ENCODE data around the gene IGSF9.
"Not testable (repeated sequence)": the region's sequence is repeated elsewhere in the genome, so short reads cannot be mapped to it uniquely, and the experiment has no call there.

Gene IGSF9

GRCh38 chr1:159917533-159918351 lies 27.7 kb downstream of the IGSF9 start:
- DNase-seq: no peak

DNA sequence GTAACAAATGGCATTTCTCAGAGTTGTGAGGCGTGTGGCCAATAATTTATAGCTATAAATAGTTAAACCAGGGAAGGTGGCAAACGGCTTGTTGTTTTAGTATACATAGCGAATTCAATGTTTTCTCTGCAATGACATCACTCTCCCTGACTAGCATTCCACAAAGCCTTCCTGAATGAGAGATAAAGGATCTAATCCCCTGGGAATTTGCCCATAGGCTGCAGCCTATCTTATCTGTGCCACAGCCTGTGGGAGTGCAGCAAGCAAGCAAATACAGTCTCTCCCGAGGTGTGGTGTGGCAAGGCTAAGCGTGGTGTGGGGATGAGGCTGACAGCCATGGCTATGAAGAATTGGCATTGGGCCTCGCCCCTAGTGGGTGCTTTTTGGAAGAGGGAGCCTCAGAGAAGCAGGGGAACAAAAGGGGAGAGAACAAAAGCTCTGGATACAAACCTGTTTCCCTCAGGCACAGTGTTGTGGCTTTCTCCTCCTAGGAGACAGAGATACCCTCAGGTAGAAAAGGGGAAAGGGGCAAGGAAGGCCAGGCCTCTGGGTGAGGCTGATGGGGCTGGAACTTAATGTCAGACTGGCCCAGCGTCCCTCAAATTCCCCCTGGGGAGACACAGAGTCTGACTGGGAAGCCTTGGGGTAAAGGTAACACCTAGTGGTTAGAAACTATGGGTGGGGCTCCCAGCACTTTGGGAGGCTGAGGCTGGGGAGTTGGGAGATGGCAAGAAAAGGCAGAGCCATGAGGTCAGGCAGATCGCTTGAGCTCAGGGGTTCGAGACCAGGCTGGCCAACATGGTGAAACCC lies 29.0 kb downstream of the IGSF9 start:
- no peak for DNase-seq

DNA sequence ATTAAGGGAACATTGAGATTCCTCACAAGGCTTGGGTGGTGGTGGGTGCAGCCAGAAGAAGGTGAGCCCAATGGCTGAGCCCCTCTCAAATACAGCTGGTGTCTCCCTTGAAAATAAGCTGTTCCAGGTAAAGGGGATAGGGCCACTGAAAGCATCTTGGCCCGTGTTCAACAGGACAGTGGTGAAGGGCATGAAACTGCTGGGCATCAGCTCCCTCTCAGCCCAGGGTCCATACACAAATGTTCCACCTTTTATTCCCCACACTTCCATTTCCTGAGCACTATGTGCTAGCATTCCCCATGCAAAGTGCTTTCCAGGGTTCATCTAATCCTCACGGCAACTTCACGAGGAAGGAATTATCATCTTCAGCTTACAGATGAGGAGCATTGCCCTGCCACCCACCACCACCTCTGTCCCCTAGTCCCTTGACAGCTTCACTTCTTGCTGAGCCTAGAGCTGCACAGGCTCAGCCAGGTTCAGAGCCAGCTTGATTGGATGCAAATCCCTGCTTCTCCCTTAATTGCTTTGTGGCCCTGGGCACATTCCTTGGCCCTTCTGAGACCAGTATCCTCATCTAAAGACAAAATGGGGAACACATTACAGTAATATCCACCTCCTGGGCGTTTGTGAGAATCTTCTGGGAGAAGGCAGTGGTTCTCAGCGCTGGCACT lies 29.7 kb downstream of the IGSF9 start:
- no peak for DNase-seq

- DNase-seq: no peak
These were observed 31.0 kb downstream of the IGSF9 start for GRCh38 chr1:159914252-159915018.

GRCh38 chr1:159913451-159914192 lies 31.8 kb downstream of the IGSF9 start:
- DNase-seq: no peak

- DNase-seq: no peak
These were observed 33.9 kb downstream of the IGSF9 start for GRCh38 chr1:159911326-159912070.

- no peak for DNase-seq
These were observed 37.1 kb downstream of the IGSF9 start for GRCh38 chr1:159908031-159908940.

- no peak for DNase-seq
These were observed 38.5 kb downstream of the IGSF9 start for GRCh38 chr1:159906960-159907359.

GRCh38 chr1:159904036-159904435 lies 41.4 kb downstream of the IGSF9 start:
- not testable (repeated sequence) for DNase-seq

- no peak for DNase-seq
These were observed 42.9 kb downstream of the IGSF9 start for GRCh38 chr1:159902541-159902940.

DNA sequence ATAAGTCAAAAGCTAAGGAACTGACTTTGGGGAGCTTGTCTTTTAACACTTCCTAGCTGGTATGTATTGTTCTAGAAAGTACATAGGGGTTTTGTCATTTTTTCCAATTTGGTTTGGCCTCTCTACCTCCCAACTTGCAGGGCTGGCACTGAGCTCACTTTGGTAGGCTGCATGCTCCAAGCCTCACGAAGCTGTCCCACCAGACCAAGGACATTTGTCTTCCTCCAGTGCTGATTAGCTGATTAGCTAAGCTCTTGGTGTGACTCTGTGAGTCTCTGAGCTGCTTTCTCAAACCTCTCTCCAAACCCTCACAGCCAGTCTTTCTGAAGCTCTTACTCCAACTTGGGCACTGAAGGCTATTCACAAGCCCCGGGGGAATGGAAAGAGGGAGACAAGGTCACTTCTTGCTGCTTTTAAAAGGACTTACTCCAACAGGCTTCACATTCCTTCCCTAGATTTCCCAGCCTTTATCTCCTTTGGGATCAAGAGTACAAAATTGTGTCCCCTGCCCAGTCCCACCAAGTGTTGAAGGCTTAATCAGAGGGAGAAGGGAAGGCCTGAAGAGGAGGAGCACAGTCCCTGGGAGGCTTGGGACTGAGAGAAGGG lies 44.6 kb downstream of the IGSF9 start:
- no peak for DNase-seq

- no peak for DNase-seq
These were observed 45.2 kb downstream of the IGSF9 start, which contains the start of gene CFAP45 for GRCh38 chr1:159900086-159900680. TSS of gene CFAP45 (minus strand) at chr1:159900165. CDS start at chr1:159900098, 67 bp downstream.

GRCh38 chr1:159899634-159900033 lies 45.8 kb downstream of the IGSF9 start:
- not testable (repeated sequence) for DNase-seq

DNA sequence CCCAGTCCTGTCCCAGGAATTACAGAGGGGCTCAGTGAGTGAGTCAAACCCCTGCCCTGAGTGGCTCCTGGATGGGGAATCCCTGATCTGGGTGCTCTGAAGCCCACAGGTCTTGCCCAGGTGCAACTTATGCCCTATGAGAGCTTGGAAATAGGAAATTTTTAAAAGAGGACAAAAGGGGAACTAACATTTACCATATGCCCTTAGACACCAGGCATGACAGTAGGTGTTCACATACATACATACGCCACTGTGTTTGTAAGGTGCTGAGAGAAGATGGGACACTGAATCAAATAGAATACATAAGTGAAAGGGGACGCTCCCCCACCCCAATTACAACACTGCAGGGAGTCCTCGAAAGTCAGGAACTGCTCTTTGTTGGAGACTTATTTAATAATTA lies 46.9 kb downstream of the IGSF9 start:
- DNase-seq: no peak

DNA sequence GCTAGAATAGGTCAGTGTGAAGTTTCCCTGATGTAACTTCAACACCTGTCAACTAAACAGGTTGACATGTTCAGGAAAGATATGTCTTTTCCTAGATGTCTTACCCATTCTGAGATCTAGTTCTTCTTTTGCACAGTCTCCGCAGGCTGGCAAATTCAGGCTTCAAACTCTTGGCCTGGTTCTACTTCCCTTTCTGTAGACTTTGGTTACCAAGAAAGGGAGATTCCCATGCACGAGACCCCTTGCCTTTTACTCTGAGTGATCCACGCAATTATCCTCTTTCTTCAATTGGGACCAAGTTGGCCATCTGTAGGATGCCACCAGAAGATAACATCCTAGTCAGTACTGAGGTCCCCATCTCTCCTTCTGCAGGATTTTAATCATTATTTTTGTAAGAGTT lies 47.5 kb downstream of the IGSF9 start:
- DNase-seq: no peak

DNA sequence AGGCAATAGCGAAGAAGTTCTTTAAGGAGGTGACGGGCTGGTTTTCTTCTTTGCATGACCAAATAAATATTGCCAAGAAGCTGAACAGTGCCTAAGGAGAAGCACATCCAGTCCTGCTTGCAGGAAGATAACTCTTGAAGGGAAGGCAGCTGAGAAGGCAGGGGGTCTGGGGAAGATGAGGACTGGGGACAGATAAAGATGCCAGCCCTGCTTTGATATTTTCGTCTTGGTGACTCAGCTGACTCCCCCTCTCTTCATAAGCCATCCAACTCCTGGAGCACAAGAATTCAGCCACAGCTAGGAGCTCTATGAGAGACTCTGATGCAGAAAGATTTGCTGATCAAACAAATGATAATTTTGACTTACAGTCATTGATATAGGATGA lies 48.9 kb downstream of the IGSF9 start:
- DNase-seq: no peak

GRCh38 chr1:159895836-159896545 lies 49.4 kb downstream of the IGSF9 start:
- DNase-seq: no peak

DNA sequence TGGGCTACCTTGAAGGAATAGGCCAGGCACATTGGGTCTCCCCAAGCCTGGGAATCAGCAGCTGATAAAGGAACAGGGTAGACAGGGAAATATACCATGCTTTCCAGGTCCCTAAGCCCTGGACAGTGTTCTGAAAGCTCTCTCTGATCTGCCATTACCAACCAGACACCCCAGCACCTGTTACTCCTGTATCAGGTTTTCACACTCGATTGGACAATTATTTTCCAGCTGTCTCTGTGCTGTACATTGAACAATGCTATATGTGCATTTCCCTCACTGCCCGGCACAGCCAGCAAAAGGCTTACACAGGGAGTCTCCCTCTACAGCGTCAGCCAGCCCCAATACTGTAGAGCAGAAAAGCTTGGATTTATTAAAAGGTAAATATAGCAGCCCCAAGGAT lies 50.1 kb downstream of the IGSF9 start:
- DNase-seq: no peak

- no peak for DNase-seq
These were observed 52.5 kb downstream of the IGSF9 start for GRCh38 chr1:159892944-159893343.
